GM18870 (cell line): Measurements from ENCODE around the gene ZNF423.

Source experiments
- ATAC-seq: cut with Tn5 transposase; IDR thresholded peaks from one replicate; pipeline ENCODE4 v1.9.1; 2021; ENCODE audit warnings: moderate library complexity; ENCODE audit not compliant: unreplicated experiment

Gene ZNF423

DNA sequence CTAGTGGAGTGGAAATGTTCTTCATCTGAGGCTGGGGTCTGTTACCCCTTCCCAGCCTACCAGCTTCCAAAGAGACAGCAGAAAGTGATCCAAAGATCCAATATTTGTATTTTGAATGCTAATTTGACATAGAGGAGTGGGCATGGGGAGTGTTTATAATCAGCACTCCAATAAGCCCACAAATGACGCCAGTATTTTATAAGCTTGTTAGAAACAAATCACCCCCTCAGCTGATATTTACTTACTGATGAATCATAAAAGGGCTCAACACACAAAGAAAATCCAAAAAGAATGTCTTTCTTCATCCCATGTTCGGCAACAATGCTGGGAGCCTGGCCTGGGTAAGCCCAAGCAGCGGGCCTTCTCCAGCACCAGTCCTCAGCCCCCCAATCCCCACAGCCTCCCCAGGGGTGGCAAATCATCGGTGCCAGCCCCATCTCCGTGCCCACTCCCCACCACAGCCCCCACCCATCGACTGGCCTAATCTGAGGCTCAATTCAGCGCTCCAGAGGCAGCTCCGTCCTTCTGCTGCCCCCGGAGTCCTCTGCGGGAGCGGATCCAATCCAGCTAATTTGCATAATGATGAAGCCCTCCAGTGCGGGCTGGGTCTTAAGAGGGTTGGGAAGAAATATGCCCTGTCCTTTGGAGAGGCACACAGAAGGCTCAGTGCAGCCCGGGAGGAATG, 312.8 kb downstream of the ZNF423 start:
- ATAC-seq: no peak

DNA sequence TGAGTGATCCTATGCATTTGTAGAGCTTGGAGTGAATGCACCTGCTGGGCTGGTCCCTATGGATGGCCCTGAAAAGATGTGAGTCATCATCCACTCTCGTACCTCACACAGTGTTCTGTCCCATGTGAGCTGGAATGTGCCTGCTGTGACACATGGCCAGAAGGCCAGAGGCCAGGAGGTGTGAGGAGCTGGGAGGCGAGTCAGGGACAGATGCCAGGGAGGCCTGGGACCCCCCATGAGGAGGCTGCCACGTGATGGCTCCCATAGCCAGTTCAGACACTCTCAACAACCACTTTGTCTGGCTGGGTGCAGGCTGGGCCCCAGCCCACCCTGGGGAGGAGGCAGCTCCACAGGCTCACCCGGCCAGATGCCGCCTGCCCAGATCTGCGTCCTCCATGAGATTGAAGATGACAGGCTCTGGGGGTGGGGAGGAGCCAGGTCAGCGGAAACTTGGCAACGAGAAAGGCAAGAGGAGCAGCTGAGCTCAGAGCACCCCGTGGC, 313.5 kb downstream of the ZNF423 start:
- ATAC-seq: no peak

GRCh38 chr16:49540836-49541235, 315.1 kb downstream of the ZNF423 start:
- ATAC-seq: no peak

GRCh38 chr16:49539758-49540157, 316.2 kb downstream of the ZNF423 start:
- ATAC-seq: no peak

- no peak for ATAC-seq
Measured at GRCh38 chr16:49537924-49538459, 317.9 kb downstream of the ZNF423 start.

DNA sequence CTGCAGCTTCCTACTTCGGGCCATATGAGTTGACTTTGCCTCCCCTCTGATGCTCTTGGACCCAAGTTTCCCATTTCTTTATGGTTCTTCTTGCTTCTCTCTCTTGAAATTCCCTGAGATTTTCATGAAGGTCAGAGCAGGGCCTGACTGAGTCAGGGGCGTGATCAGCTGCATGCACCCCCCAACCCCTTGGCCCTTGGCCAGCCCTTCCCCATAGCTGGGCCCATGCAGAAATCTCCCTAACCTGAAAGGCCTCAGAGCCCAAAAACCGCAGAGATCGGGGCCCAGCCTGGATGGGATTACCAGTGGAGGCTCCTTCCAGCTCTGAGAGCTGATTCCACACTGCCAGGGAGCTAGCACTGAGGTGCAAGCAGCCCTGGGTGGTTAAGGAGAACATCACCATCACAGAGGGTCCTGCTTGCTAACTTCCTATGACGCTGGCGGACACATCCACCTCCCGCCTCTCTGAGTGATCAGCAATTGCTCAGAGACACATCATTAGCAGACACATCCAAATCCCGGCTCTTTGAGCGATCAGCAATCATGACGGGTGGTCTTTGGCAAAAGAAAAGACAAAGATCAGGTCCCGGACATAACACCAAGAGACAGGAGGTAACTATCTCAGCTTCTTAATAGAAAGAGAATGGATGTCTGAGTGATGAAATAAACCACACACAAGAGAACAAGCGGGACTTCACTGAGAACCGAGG, 320.9 kb downstream of the ZNF423 start:
- ATAC-seq: no peak

GRCh38 chr16:49533422-49533821, 322.5 kb downstream of the ZNF423 start:
- ATAC-seq: no peak

DNA sequence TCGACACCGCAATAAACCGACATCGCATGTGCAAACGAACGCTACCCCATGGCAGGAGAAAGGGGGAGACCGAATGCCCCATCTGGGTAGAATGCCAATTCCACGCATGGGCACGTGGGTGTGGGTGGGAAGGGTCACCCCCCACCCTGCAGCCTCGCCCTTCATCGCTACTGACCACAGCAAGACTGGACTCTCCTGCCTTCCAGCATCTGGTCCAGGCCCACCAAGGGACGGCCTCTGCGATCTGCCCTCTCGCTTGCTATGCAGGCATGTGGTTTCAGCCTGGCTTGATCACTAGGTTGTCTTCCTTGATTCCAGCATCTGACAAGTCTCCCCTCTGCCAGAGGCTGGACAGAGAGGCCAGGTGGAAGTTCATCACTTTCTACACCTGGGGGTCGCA, 323.0 kb downstream of the ZNF423 start:
- ATAC-seq: no peak

GRCh38 chr16:49531931-49532840, 323.7 kb downstream of the ZNF423 start:
- no peak for ATAC-seq

GRCh38 chr16:49531425-49531824, 324.5 kb downstream of the ZNF423 start:
- ATAC-seq: no peak

GRCh38 chr16:49530427-49530970, 325.4 kb downstream of the ZNF423 start:
- no peak for ATAC-seq

GRCh38 chr16:49529411-49530045, 326.4 kb downstream of the ZNF423 start:
- no peak for ATAC-seq

GRCh38 chr16:49528866-49529288, 327.0 kb downstream of the ZNF423 start:
- ATAC-seq: no peak

DNA sequence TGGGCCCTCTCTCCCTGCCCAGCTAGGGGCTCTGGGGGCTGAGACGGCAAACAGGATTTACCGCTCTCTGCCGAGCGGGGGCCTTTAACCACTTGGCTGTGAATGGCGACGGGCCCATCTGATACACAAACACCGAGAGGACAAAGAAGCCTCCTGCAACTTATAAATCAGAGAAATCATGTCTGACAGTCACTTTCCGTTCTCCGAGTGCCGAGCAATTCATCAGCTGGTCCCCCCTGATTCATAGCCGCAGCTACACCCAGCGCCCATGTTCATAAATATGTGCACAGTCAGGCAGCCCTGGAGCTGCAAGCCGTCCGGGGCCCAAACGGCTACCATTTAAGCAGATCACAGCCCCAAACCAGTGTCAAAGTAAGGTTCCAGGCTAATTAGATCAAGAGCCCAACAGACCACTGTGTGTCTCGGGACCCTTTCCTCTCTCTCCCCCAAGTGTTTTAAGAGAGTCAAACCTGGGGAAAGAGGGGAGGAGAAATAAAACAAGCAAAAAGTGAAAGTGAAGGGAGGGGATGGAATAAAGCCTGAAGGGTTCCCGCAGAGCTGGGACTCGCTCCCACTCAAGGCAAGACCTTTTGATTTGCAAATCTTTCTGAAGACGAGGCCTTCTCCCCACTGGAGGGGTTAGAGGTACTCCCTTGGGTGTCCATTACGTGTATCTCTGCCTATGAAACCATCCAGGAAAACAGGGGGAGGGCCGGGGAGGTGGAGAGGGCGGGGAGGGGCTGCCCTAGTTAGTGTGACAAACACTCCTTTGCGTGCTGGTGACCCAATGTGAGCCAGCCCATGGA, 327.6 kb downstream of the ZNF423 start:
- ATAC-seq: no peak

DNA sequence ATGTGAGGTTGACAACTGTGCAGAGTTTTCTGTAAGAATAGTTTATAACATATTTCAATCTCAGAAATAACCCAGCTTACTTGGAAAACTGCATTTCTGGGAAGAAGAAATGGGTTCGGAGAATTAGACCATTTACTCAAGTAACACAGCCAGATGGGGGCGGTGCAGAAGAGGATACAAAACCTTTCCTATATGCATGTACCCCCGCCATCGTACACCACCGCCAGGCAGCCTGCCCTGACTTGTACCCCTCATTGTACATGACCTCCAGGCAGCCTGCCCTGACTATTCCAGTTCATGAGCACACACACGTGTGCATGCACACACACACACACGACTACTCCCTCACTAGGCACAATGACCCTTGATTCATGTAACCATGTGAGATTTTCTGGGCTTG, 328.3 kb downstream of the ZNF423 start:
- no peak for ATAC-seq

DNA sequence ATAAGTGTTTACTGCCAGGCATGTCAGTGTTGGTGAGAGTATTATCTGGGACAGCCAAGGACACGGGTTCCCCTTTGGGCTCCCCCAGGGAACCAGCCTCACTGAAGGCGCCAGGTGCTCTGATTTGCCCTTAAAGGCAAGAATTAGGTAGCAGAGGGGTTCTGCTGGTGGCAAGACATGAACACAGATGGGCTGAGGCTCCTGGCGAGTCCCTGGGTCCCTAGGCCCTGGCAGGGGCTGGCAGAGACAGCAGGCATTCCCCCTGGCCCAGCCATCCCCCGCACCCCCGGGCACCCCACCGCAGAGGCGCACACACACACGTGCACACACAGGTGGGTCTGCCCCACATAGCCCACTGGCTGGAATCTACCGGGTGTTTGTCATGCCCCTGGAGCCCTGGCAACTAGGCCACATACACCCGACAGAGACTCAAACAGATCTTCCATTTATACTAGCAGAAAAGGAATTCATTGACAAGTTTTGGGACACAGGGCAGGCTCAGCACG, 329.0 kb downstream of the ZNF423 start:
- no peak for ATAC-seq

- no peak for ATAC-seq
Measured at GRCh38 chr16:49524947-49525315, 331.0 kb downstream of the ZNF423 start.

DNA sequence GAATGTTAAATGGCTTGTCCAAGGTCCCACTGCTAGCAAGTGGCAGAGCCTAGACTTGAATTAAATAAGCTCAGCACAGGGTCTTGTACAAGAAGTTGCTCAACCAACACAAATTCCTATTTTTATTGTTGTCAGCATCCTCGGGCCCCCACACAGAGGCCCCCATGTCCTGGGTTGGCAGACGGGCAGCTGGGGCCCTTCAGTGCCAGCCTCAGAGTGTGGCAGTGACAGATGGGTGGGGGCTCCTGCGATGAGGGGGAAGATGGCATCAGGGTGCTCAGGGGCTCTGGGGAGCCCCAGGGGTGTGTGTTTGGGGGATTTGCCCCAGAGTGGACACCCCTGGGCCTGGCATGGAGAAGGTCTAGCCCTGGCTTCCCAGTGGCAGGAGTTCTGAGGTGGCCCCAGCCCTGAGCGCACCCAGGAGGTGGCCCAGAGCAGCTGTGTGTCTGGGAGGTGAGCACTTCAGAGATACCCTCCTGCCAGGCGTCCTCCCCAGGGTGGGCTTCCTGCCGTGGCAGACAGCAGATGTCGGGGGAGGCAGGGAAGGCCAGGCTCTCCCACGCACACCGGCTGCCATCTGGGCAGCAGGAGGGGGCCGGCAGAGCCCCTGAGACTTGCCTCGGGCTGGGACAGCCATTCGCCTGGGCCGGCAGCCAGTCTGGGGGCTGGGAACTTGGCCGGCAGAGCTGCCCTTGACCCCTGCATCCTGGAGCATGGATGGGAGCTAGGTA, 331.5 kb downstream of the ZNF423 start:
- ATAC-seq: no peak
